DND-41 (cell line): ENCODE data around the gene BCAP31.

Source experiments
- ATAC-seq: fragments of 200-7000 bp; cut with Tn5 transposase; 3 replicates; pipeline ENCODE4 v1.9.1; 2021; ENCODE audit warnings: low read depth; ENCODE audit not compliant: insufficient read depth
- DNase-seq: peaks from one replicate; pipeline ENCODE4 v3.0.0-alpha.2; 2020
- H2AFZ ChIP-seq: 2 replicates; pipeline ENCODE4 v1.6.0; 2012; ENCODE audit warnings: low read depth, low read length
- H3K27ac ChIP-seq: 2 replicates; pipeline ENCODE4 v1.5.1; 2012; ENCODE audit warnings: low read length, inconsistent platforms
- H3K27me3 ChIP-seq: fragments of 200-600 bp; sonication (generic); 2 replicates; pipeline ENCODE4 v1.6.0; 2012; ENCODE audit warnings: low read length, mild to moderate bottlenecking, inconsistent platforms; ENCODE audit not compliant: insufficient read depth, poor library complexity
- H3K36me3 ChIP-seq: 2 replicates; pipeline ENCODE4 v1.5.1; 2012; ENCODE audit warnings: low read length, inconsistent platforms; ENCODE audit not compliant: insufficient read depth
- H3K4me1 ChIP-seq: 2 replicates; pipeline ENCODE4 v1.5.1; 2012; ENCODE audit warnings: mild to moderate bottlenecking, low read length; ENCODE audit not compliant: insufficient read depth
- H3K4me2 ChIP-seq: 2 replicates; pipeline ENCODE4 v1.6.0; 2012; ENCODE audit warnings: mild to moderate bottlenecking, moderate library complexity, low read length, inconsistent platforms; ENCODE audit not compliant: insufficient read depth
- H3K4me3 ChIP-seq, 2 experiments: fragments of 200-600 bp in 1 of 2; shearing (Covaris generic) in 1 of 2; 2 replicates each; pipeline ENCODE4 v1.5.1; 2012 to 2016; ENCODE audit warnings: inconsistent platforms in 2 of 2, low read length in 2 of 2, mild to moderate bottlenecking in 2 of 2, low read depth in 1 of 2, moderate library complexity in 1 of 2
- H3K79me2 ChIP-seq: 2 replicates; pipeline ENCODE4 v1.6.0; 2012; ENCODE audit warnings: low read length, inconsistent platforms; ENCODE audit not compliant: insufficient read depth
- H3K9ac ChIP-seq: 2 replicates; pipeline ENCODE4 v1.6.0; 2012; ENCODE audit warnings: low read depth, mild to moderate bottlenecking, inconsistent platforms, low read length, moderate library complexity
- H3K9me3 ChIP-seq: 2 replicates; pipeline ENCODE4 v1.5.1; 2012; ENCODE audit warnings: low read length, moderate library complexity, mild to moderate bottlenecking, inconsistent platforms; ENCODE audit not compliant: insufficient read depth, severe bottlenecking
- H4K20me1 ChIP-seq: 2 replicates; pipeline ENCODE4 v1.6.0; 2012; ENCODE audit warnings: low read length; ENCODE audit not compliant: insufficient read depth
- CTCF ChIP-seq: IDR thresholded peaks from 2 replicates; pipeline ENCODE4 v1.5.1; 2012; ENCODE audit warnings: borderline replicate concordance, low read length, moderate library complexity, mild to moderate bottlenecking; ENCODE audit not compliant: poor library complexity, severe bottlenecking; ENCODE audit errors: extremely low read depth
- EZH2 ChIP-seq: IDR thresholded peaks from 3 replicates; pipeline ENCODE4 v1.6.1; 2012; ENCODE audit warnings: borderline replicate concordance, low read depth, mild to moderate bottlenecking, moderate library complexity, low read length, inconsistent platforms; ENCODE audit not compliant: severe bottlenecking

BCAP31 gene

DNA sequence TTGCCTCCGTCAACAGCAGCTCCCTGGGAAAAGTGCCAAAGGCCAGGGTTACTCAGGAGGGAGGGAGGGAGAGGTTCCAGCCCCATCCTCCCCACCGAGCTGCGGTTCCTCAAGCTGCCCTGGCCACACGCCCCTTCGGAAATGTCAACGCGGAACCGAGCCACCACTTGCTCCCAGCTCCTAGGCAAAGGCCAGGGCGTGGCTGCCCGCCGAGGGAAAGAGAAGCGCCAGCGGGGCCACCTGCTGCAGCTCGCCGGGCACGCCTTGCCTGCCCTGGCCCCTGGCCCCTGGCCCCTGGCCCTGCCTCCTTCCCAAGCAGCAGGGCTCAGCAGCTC lies 21.2 kb downstream of the BCAP31 start:
- H3K27ac ChIP-seq = no peak overlapping the region
- H3K9ac ChIP-seq = no peak overlapping the region
- no peaks in the 10 kb centered on the region; the same call in 1 of the 2 replicates for H4K20me1 ChIP-seq
- H3K4me2 ChIP-seq = no peak overlapping the region
- H3K4me1 ChIP-seq = no peaks in the 10 kb centered on the region
- H3K36me3 ChIP-seq = peaks cover 36% of the 10 kb centered on the region
- DNase-seq (no peak), ATAC-seq (no peak)
- H3K4me3 ChIP-seq = no peak overlapping the region
- H3K9me3 ChIP-seq = no peaks in the 10 kb centered on the region
- no peak for TF ChIP-seq CTCF
- TF ChIP-seq EZH2 = no peak
- H3K27me3 ChIP-seq = no peaks in the 10 kb centered on the region
- H2AFZ ChIP-seq = no peak overlapping the region
- no peaks in the 10 kb centered on the region for H3K79me2 ChIP-seq

DNA sequence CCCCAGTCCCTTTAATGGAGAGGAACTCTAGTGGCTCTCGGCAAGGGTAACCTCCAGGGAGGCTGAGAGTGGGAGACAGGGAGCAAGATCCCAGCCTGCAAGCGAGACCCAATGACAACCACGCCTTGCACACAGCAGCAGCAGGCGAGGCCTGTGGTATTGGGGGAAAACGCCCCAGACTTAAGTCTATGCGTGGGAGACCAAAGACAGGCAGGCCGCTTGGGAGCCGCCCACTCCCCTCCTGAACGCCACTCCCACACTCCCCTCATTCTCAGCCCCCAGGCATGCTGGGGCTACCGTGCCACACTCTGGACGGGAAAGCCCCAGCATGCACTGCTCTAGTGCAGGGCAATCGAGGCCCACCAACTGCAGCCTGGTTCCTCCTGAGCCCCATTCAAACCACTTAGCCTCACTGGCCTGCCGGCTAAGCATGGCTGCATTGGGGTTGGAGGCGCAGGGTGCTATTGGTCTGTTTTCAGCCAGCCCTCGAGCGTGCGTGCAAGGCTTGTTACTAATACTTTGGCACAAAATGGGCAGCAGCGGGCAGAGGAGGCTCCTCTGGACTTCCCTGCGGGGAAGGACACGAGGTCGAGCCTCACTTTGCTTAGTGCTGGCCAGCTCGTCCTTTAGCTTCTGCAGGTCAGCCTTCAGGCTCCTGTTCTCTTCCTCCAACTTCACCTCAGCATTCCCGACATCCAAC lies 21.7 kb downstream of the BCAP31 start:
- no peaks in the 10 kb centered on the region for H3K27me3 ChIP-seq
- no peak overlapping the region for H3K27ac ChIP-seq
- no peak for ATAC-seq
- no peak overlapping the region for H2AFZ ChIP-seq
- no peaks in the 10 kb centered on the region; the same call in 1 of the 2 replicates for H4K20me1 ChIP-seq
- no peak overlapping the region for H3K4me3 ChIP-seq
- no peaks in the 10 kb centered on the region for H3K4me1 ChIP-seq
- H3K9me3 ChIP-seq = no peaks in the 10 kb centered on the region
- no peak overlapping the region for H3K9ac ChIP-seq
- no peak overlapping the region for H3K4me2 ChIP-seq
- H3K79me2 ChIP-seq = no peaks in the 10 kb centered on the region
- TF ChIP-seq EZH2 = no peak
- TF ChIP-seq CTCF = no peak
- DNase-seq = no peak
- H3K36me3 ChIP-seq = peaks cover 32% of the 10 kb centered on the region

- H3K36me3 ChIP-seq = peaks cover 38% of the 10 kb centered on the region
- no peaks in the 10 kb centered on the region for H3K9me3 ChIP-seq
- H3K4me1 ChIP-seq = no peaks in the 10 kb centered on the region
- no peak overlapping the region for H3K4me3 ChIP-seq
- no peak overlapping the region for H3K27ac ChIP-seq
- H3K27me3 ChIP-seq = no peaks in the 10 kb centered on the region
- no peak for DNase-seq
- no peaks in the 10 kb centered on the region; the same call in 1 of the 2 replicates for H4K20me1 ChIP-seq
- no peak for TF ChIP-seq EZH2
- no peak for TF ChIP-seq CTCF
- H3K9ac ChIP-seq = no peak overlapping the region
- H3K4me2 ChIP-seq = no peak overlapping the region
- H2AFZ ChIP-seq = no peak overlapping the region
- no peaks in the 10 kb centered on the region for H3K79me2 ChIP-seq
- ATAC-seq = no peak
These were observed 22.5 kb downstream of the BCAP31 start for GRCh38 chrX:153701706-153702105.

DNA sequence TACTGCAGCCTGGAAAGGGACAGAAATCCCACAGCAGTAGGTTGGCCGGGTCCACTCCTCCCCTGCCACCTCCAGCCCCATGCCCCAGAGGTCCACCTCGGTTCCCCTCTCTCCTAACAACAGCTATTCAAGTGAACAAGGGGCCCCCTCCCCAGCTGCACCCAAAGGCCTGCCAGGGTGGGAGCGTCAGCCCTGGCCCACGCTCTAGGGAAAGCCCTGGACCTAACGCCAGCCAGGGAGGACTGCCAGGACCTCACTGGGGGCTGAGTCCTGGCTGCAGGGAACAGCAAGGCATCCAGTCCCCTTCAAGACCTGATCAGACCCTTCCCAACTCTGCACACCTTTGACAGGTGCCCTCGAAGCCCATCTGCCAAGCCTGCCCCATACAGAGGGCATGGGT lies 23.2 kb downstream of the BCAP31 start:
- no peak for DNase-seq
- H2AFZ ChIP-seq = no peak overlapping the region
- no peaks in the 10 kb centered on the region for H4K20me1 ChIP-seq
- H3K4me2 ChIP-seq = no peak overlapping the region
- ATAC-seq = no peak
- no peak overlapping the region for H3K27ac ChIP-seq
- no peak overlapping the region for H3K9ac ChIP-seq
- TF ChIP-seq CTCF (no peak), EZH2 (no peak)
- no peaks in the 10 kb centered on the region for H3K9me3 ChIP-seq
- H3K4me1 ChIP-seq = no peaks in the 10 kb centered on the region
- no peaks in the 10 kb centered on the region for H3K27me3 ChIP-seq
- no peaks in the 10 kb centered on the region for H3K79me2 ChIP-seq
- H3K36me3 ChIP-seq = peaks cover 38% of the 10 kb centered on the region
- H3K4me3 ChIP-seq = no peak overlapping the region
